ENCODE data around the gene EARS2. TPM values are rescaled to one million over a fixed set of nuclear protein-coding genes. Genes with fewer than 3 reads are reported as not detected.

The EARS2 gene
- total RNA-seq, 2 experiments from 2014 or later: 23.7 to 25.1 TPM

- intact Hi-C loops (cut with micrococcal nuclease): no loop called here
- H3K36me3 Mint-ChIP-seq (ENCODE audit: low read depth): peaks cover 18% of the 10 kb centered on the region
Observed at GRCh38 chr16:23580391-23580790, 23.2 kb upstream of the EARS2 start.

GRCh38 chr16:23579371-23579770, 22.2 kb upstream of the EARS2 start:
- H3K27me3 Mint-ChIP-seq (ENCODE audit: low read depth): no peaks in the 10 kb centered on the region
- no peak overlapping the region for H3K27ac Mint-ChIP-seq
- intact Hi-C loops (cut with micrococcal nuclease): no loop called here
- H3K4me3 Mint-ChIP-seq: no peak overlapping the region
- no peaks in the 10 kb centered on the region for H3K4me1 Mint-ChIP-seq (ENCODE audit: low read depth)
- H3K9me3 Mint-ChIP-seq: no peaks in the 10 kb centered on the region
- H3K36me3 Mint-ChIP-seq (ENCODE audit: low read depth): peaks cover 19% of the 10 kb centered on the region
- CTCF ChIA-PET: no interaction called here
- DNase-seq: no peak

More at GRCh38 chr16:23580391-23580790, 23.2 kb upstream of the EARS2 start:
- Mint-ChIP-seq H3K27me3 (ENCODE audit: low read depth) (no peaks in the 10 kb centered on the region), H3K4me3 (no peak overlapping the region), H3K4me1 (ENCODE audit: low read depth) (no peaks in the 10 kb centered on the region), H3K27ac (no peak overlapping the region), H3K9me3 (no peaks in the 10 kb centered on the region)
- CTCF ChIA-PET: no interaction called here
- no peak for DNase-seq

GRCh38 chr16:23578101-23578830, 21.1 kb upstream of the EARS2 start:
- Mint-ChIP-seq H3K27me3 (ENCODE audit: low read depth) (no peaks in the 10 kb centered on the region), H3K4me1 (ENCODE audit: low read depth) (no peaks in the 10 kb centered on the region), H3K4me3 (no peak overlapping the region), H3K36me3 (ENCODE audit: low read depth) (peaks cover 17% of the 10 kb centered on the region), H3K27ac (no peak overlapping the region), H3K9me3 (no peaks in the 10 kb centered on the region)
- CTCF ChIA-PET: interaction anchor here (0.9 kb wide), 1 partner anchor 18 kb away, joined by 4 read pairs; no protein-coding TSS in a partner anchor
- DNase-seq: no peak
- intact Hi-C loops (cut with micrococcal nuclease): no loop called here

- no peaks in the 10 kb centered on the region for H3K27me3 Mint-ChIP-seq (ENCODE audit: low read depth)
- no peak for DNase-seq
- CTCF ChIA-PET: interaction anchor here (0.9 kb wide), 1 partner anchor 19 kb away, joined by 4 read pairs; no protein-coding TSS in a partner anchor
Observed at GRCh38 chr16:23577493-23577892, 20.3 kb upstream of the EARS2 start.

GRCh38 chr16:23575834-23576233, 18.7 kb upstream of the EARS2 start:
- Mint-ChIP-seq H3K4me3 (no peak overlapping the region), H3K9me3 (no peaks in the 10 kb centered on the region), H3K27ac (no peak overlapping the region), H3K36me3 (ENCODE audit: low read depth) (peaks cover 21% of the 10 kb centered on the region), H3K4me1 (ENCODE audit: low read depth) (no peaks in the 10 kb centered on the region), H3K27me3 (ENCODE audit: low read depth) (no peaks in the 10 kb centered on the region)
- no peak for DNase-seq
- CTCF ChIA-PET: no interaction called here
- intact Hi-C loops (cut with micrococcal nuclease): no loop called here

More at GRCh38 chr16:23577493-23577892, 20.3 kb upstream of the EARS2 start:
- Mint-ChIP-seq H3K27ac (no peak overlapping the region), H3K9me3 (no peaks in the 10 kb centered on the region), H3K36me3 (ENCODE audit: low read depth) (peaks cover 17% of the 10 kb centered on the region), H3K4me3 (no peak overlapping the region), H3K4me1 (ENCODE audit: low read depth) (no peaks in the 10 kb centered on the region)
- intact Hi-C loops (cut with micrococcal nuclease): no loop called here

- CTCF ChIA-PET: no interaction called here
- peaks cover 14% of the 10 kb centered on the region for H3K36me3 Mint-ChIP-seq (ENCODE audit: low read depth)
- no peak overlapping the region for H3K27ac Mint-ChIP-seq
- no peak overlapping the region for H3K4me3 Mint-ChIP-seq
- DNase-seq: no peak
- H3K4me1 Mint-ChIP-seq (ENCODE audit: low read depth): no peaks in the 10 kb centered on the region
- intact Hi-C loops (cut with micrococcal nuclease): no loop called here
- H3K9me3 Mint-ChIP-seq: no peaks in the 10 kb centered on the region
- no peaks in the 10 kb centered on the region for H3K27me3 Mint-ChIP-seq (ENCODE audit: low read depth)
Observed at GRCh38 chr16:23573817-23574216, 16.7 kb upstream of the EARS2 start.

- intact Hi-C loops (cut with micrococcal nuclease): no loop called here
- Mint-ChIP-seq H3K36me3 (ENCODE audit: low read depth) (peaks cover 14% of the 10 kb centered on the region), H3K4me1 (ENCODE audit: low read depth) (no peaks in the 10 kb centered on the region), H3K9me3 (no peaks in the 10 kb centered on the region), H3K27me3 (ENCODE audit: low read depth) (no peaks in the 10 kb centered on the region), H3K27ac (no peak overlapping the region), H3K4me3 (no peak overlapping the region)
- DNase-seq: no peak
- CTCF ChIA-PET: no interaction called here
Observed at GRCh38 chr16:23572394-23572793, 15.2 kb upstream of the EARS2 start.

GRCh38 chr16:23571895-23572294, 14.7 kb upstream of the EARS2 start:
- intact Hi-C loops (cut with micrococcal nuclease): no loop called here
- H3K27ac Mint-ChIP-seq: no peak overlapping the region
- CTCF ChIA-PET: no interaction called here
- no peaks in the 10 kb centered on the region for H3K9me3 Mint-ChIP-seq
- DNase-seq: no peak
- H3K36me3 Mint-ChIP-seq (ENCODE audit: low read depth): peaks cover 15% of the 10 kb centered on the region
- no peaks in the 10 kb centered on the region for H3K27me3 Mint-ChIP-seq (ENCODE audit: low read depth)
- H3K4me3 Mint-ChIP-seq: no peak overlapping the region
- no peaks in the 10 kb centered on the region for H3K4me1 Mint-ChIP-seq (ENCODE audit: low read depth)

- Mint-ChIP-seq H3K36me3 (ENCODE audit: low read depth) (peaks cover 19% of the 10 kb centered on the region), H3K4me3 (no peak overlapping the region), H3K27ac (no peak overlapping the region), H3K27me3 (ENCODE audit: low read depth) (no peaks in the 10 kb centered on the region), H3K4me1 (ENCODE audit: low read depth) (no peaks in the 10 kb centered on the region), H3K9me3 (no peaks in the 10 kb centered on the region)
- DNase-seq: no peak
- CTCF ChIA-PET: interaction anchor here (1.1 kb wide), 1 partner anchor 13 kb away, joined by 3 read pairs; no protein-coding TSS in a partner anchor
- intact Hi-C loops (cut with micrococcal nuclease): no loop called here
Observed at GRCh38 chr16:23570992-23571632, 14.0 kb upstream of the EARS2 start.

GRCh38 chr16:23567602-23568001, 10.5 kb upstream of the EARS2 start:
- no peak for DNase-seq
- H3K4me1 Mint-ChIP-seq (ENCODE audit: low read depth): no peaks in the 10 kb centered on the region
- CTCF ChIA-PET: no interaction called here
- intact Hi-C loops (cut with micrococcal nuclease): no loop called here
- H3K4me3 Mint-ChIP-seq: no peak overlapping the region
- H3K27me3 Mint-ChIP-seq (ENCODE audit: low read depth): no peaks in the 10 kb centered on the region
- no peak overlapping the region for H3K27ac Mint-ChIP-seq
- no peaks in the 10 kb centered on the region for H3K9me3 Mint-ChIP-seq
- peaks cover 28% of the 10 kb centered on the region for H3K36me3 Mint-ChIP-seq (ENCODE audit: low read depth)

GRCh38 chr16:23566724-23567123, 9.6 kb upstream of the EARS2 start:
- DNase-seq: no peak
- H3K9me3 Mint-ChIP-seq: no peaks in the 10 kb centered on the region
- H3K27me3 Mint-ChIP-seq (ENCODE audit: low read depth): no peaks in the 10 kb centered on the region
- H3K4me1 Mint-ChIP-seq (ENCODE audit: low read depth): no peaks in the 10 kb centered on the region
- H3K4me3 Mint-ChIP-seq: no peak overlapping the region
- intact Hi-C loops (cut with micrococcal nuclease): no loop called here
- H3K36me3 Mint-ChIP-seq (ENCODE audit: low read depth): peaks cover 32% of the 10 kb centered on the region
- no peak overlapping the region for H3K27ac Mint-ChIP-seq
- CTCF ChIA-PET: no interaction called here

GRCh38 chr16:23564575-23565363, 7.6 kb upstream of the EARS2 start:
- DNase-seq: no peak
- Mint-ChIP-seq H3K4me1 (ENCODE audit: low read depth) (peaks cover 9% of the 10 kb centered on the region), H3K27ac (no peak overlapping the region), H3K27me3 (ENCODE audit: low read depth) (no peaks in the 10 kb centered on the region), H3K9me3 (no peaks in the 10 kb centered on the region), H3K4me3 (no peak overlapping the region), H3K36me3 (ENCODE audit: low read depth) (peaks cover 23% of the 10 kb centered on the region)
- intact Hi-C loops (cut with micrococcal nuclease): no loop called here
- CTCF ChIA-PET: no interaction called here
